Stimulated activated CD4-positive, alpha-beta T cell treated with anti-CD3 and anti-CD28 coated beads, Interleukin-4, amount 100 ng/mL, for 48 hours (primary cell): ENCODE results near the gene ASB1.
"Not testable (repeated sequence)": the region's sequence is repeated elsewhere in the genome, so short reads cannot be mapped to it uniquely, and the experiment has no call there.

Experiments
- DNase-seq, 2 donors: peaks; one replicate each; pipeline ENCODE4 v3.0.0-alpha.2; 2020; ENCODE audit warnings: low read depth in 2 of 2

ASB1 gene

GRCh38 chr2:238404406-238405216 lies 22.1 kb upstream of the ASB1 start:
- DNase-seq: no peak

GRCh38 chr2:238405217-238405555 lies 21.5 kb upstream of the ASB1 start:
- DNase-seq: not testable (repeated sequence)

- DNase-seq: no peak
These were observed 20.3 kb upstream of the ASB1 start for GRCh38 chr2:238406221-238406997.

GRCh38 chr2:238406998-238407285 lies 19.8 kb upstream of the ASB1 start:
- no peak for DNase-seq

GRCh38 chr2:238407566-238407965 lies 19.2 kb upstream of the ASB1 start:
- no peak for DNase-seq

GRCh38 chr2:238408615-238409340 lies 17.9 kb upstream of the ASB1 start:
- no peak for DNase-seq

GRCh38 chr2:238409341-238410199 lies 17.2 kb upstream of the ASB1 start:
- DNase-seq: no peak

GRCh38 chr2:238412067-238412767 lies 14.5 kb upstream of the ASB1 start:
- DNase-seq: no peak

GRCh38 chr2:238413368-238413767 lies 13.4 kb upstream of the ASB1 start:
- DNase-seq: no peak

GRCh38 chr2:238415036-238415764 lies 11.5 kb upstream of the ASB1 start:
- no peak for DNase-seq

GRCh38 chr2:238415893-238416292 lies 10.8 kb upstream of the ASB1 start:
- DNase-seq: no peak

- DNase-seq: no peak
These were observed 8.3 kb upstream of the ASB1 start for GRCh38 chr2:238418196-238418998.

- no peak for DNase-seq
These were observed 7.7 kb upstream of the ASB1 start for GRCh38 chr2:238418999-238419546.

- DNase-seq: no peak
These were observed 6.3 kb upstream of the ASB1 start for GRCh38 chr2:238420442-238420841.

- DNase-seq: no peak
These were observed 5.6 kb upstream of the ASB1 start for GRCh38 chr2:238420878-238421694.

- DNase-seq: no peak
These were observed 5.1 kb upstream of the ASB1 start for GRCh38 chr2:238421695-238422035.

- no peak for DNase-seq
These were observed 4.4 kb upstream of the ASB1 start for GRCh38 chr2:238422285-238422684.

GRCh38 chr2:238422940-238423339 lies 3.8 kb upstream of the ASB1 start:
- DNase-seq: no peak
